Measurements from ENCODE around the gene DBT. TPM values are rescaled to one million over a fixed set of nuclear protein-coding genes. Genes with fewer than 3 reads are reported as not detected.

The DBT gene
- total and polyA plus RNA-seq, 10 of the 15 experiments (the other 5 are each of a cell fraction or from before 2014, with no cell fraction given): 2.1 to 15.9 (median 6.9) TPM

GRCh38 chr1:100249537-100250257 lies at the start of gene DBT (continued):
- TF ChIP-seq ZBTB33 (IDR thresholded peaks at IDR 0.05) (no peak), SREBF1 (IDR thresholded peaks at IDR 0.05; ENCODE audit: low read length) (no peak), ZSCAN29 (IDR thresholded peaks at IDR 0.05) (no peak), ELK1 (IDR thresholded peaks at IDR 0.05; ENCODE audit: low read depth, low read length) (no peak), NFIC (IDR thresholded peaks at IDR 0.05; ENCODE audit: low read depth, low read length) (no peak), ASH2L (IDR thresholded peaks at IDR 0.05; ENCODE audit: borderline replicate concordance, low read depth) (no peak), POU2F2 (IDR thresholded peaks at IDR 0.05; ENCODE audit: borderline replicate concordance, low read depth, low read length) (peak; percentile 73; the same call in 2 of the 3 replicates), SKIL (IDR thresholded peaks at IDR 0.05; ENCODE audit: low read depth, poor library complexity, severe bottlenecking) (no peak), RAD51 (IDR thresholded peaks at IDR 0.05) (peak; percentile 60), NRF1 (conservative IDR thresholded peaks at IDR 0.05; ENCODE audit: low read depth, low read length) (no peak), PRDM15 (CRISPR knock-in tag; IDR thresholded peaks at IDR 0.05) (no peak), PML (IDR thresholded peaks at IDR 0.05; ENCODE audit: low read length) (peak; percentile 94), NR2C2 (IDR thresholded peaks at IDR 0.05; ENCODE audit: borderline replicate concordance, control insufficient read depth, insufficient read length, low read depth) (no peak), RB1 (IDR thresholded peaks at IDR 0.05; ENCODE audit: borderline replicate concordance) (no peak; the same call in 1 of the 2 replicates), SMC3 (IDR thresholded peaks at IDR 0.05; ENCODE audit: borderline replicate concordance, low read length) (no peak), SP1 (IDR thresholded peaks at IDR 0.05; ENCODE audit: low read depth, low read length) (peak; percentile 13), BHLHE40 (IDR thresholded peaks at IDR 0.05; ENCODE audit: borderline replicate concordance in 1 of 2, low read depth in 2 of 2, low read length in 1 of 2) (peak; percentile 46 to 54; a peak in 2 of 4 replicates), LARP7 (IDR thresholded peaks at IDR 0.05) (peak; percentile 78), NFYB (IDR thresholded peaks at IDR 0.05; ENCODE audit: insufficient read depth, low read depth, low read length) (peak; percentile 84), NR2F1 (conservative IDR thresholded peaks at IDR 0.05) (no peak; the same call in 1 of the 2 replicates), MEF2B (IDR thresholded peaks at IDR 0.05; ENCODE audit: partially characterized antibody, poor library complexity, severe bottlenecking) (no peak)
